K562 (cell line): Measurements from ENCODE around the gene TUBD1. TPM values are rescaled to one million over a fixed set of nuclear protein-coding genes. Genes with fewer than 3 reads are reported as not detected.

Experiments
- ADNP ChIP-seq: fragments of 200-800 bp; sonication (Bioruptor generic); IDR thresholded peaks from 2 replicates; pipeline ENCODE4 v1.6.1; 2016; ENCODE audit warnings: missing genetic modification characterization, missing compliant biosample characterization
- BCLAF1 ChIP-seq, 2 experiments: fragments of 450-650 bp in 1 of 2; IDR thresholded peaks; 2 replicates each; pipeline ENCODE4 v1.6.1; 2011 to 2017; ENCODE audit warnings: low read depth in 2 of 2, antibody characterized with exemption in 1 of 2, borderline replicate concordance in 1 of 2, low read length in 1 of 2, mild to moderate bottlenecking in 1 of 2, mixed read lengths in 1 of 2; ENCODE audit not compliant: control insufficient read depth in 1 of 2
- CREM ChIP-seq: IDR thresholded peaks from 2 replicates; pipeline ENCODE4 v1.6.1; 2014; ENCODE audit warnings: antibody characterized with exemption, low read depth
- HDAC6 ChIP-seq: IDR thresholded peaks from 2 replicates; pipeline ENCODE4 v1.6.1; 2012; ENCODE audit warnings: low read depth, mild to moderate bottlenecking, control low read depth, inconsistent platforms, low read length, moderate library complexity
- KAT2B ChIP-seq: IDR thresholded peaks from one replicate; pipeline ENCODE4 v1.6.1; 2012; ENCODE audit warnings: low read depth, mild to moderate bottlenecking, control low read depth, inconsistent platforms, low read length, moderate library complexity
- MCM2 ChIP-seq: fragments of 450-650 bp; IDR thresholded peaks from 2 replicates; pipeline ENCODE4 v1.6.1; 2017; ENCODE audit warnings: low read depth, mild to moderate bottlenecking
- PHTF2 ChIP-seq: fragments of 250-450 bp; sonication (Bioruptor Pico); IDR thresholded peaks from 2 replicates; pipeline ENCODE4 v1.5.0; 2021; ENCODE audit warnings: mild to moderate bottlenecking
- POLR2A ChIP-seq: fragments of 450-650 bp; conservative IDR thresholded peaks from 2 replicates; pipeline ENCODE4 v1.6.1; 2016
- SP1 ChIP-seq: sonication (generic); formaldehyde crosslinking; IDR thresholded peaks from 2 replicates; pipeline ENCODE4 v1.8.1; 2022; ENCODE audit warnings: mild to moderate bottlenecking, missing genetic modification reagents
- WHSC1 ChIP-seq: IDR thresholded peaks from one replicate; pipeline ENCODE4 v1.6.1; 2012; ENCODE audit warnings: low read length, control low read depth, inconsistent platforms
- ZNF232 ChIP-seq: sonication (generic); formaldehyde crosslinking; IDR thresholded peaks from 2 replicates; pipeline ENCODE4 v1.8.0; 2022; ENCODE audit warnings: mild to moderate bottlenecking, missing genetic modification reagents
- ZNF75A ChIP-seq: fragments of 450-650 bp; formaldehyde crosslinking; IDR thresholded peaks from 2 replicates; pipeline ENCODE4 v1.4.0; 2020; ENCODE audit warnings: mild to moderate bottlenecking
- ZNF79 ChIP-seq: fragments of 250-450 bp; sonication (Bioruptor Pico); IDR thresholded peaks from 2 replicates; pipeline ENCODE4 v1.4.0; 2020; ENCODE audit warnings: low read depth, mild to moderate bottlenecking, moderate library complexity
- polyA plus RNA-seq, 8 experiments: library from polyadenylated mRNA; depleted of rRNA in 4 of 8; stranded (reverse) in 5 of 8; unstranded in 3 of 8; fragments of >200 nt; fragmentation: Nextera tagmentation in 2 of 8; fragmentation: Illumina TruSeq in 1 of 8; extraction: Ambion mirVana in 2 of 8; extraction: Trizol in 1 of 8; gene quantifications; 2 replicates each; pipeline versions ENCODE4 v1.2.1 to v1.2.3, GENCODE V29; 2011 to 2014; ENCODE audit warnings: inconsistent platforms in 1 of 8, missing spikeins in 1 of 8
- total RNA-seq, 7 experiments: library from RNA; depleted of rRNA in 6 of 7; stranded (reverse); fragments of >200 nt in 6 of 7; fragmentation: Illumina TruSeq in 2 of 7; extraction: Trizol in 2 of 7; gene quantifications; 2 replicates each; pipeline versions ENCODE4 v1.2.1 to v1.2.3, GENCODE V29; 2011 to 2021; ENCODE audit warnings: low replicate concordance in 1 of 7
- TF ChIP-seq, protein P1 (sequence below): sonication (generic); formaldehyde crosslinking; IDR thresholded peaks from 2 replicates; pipeline ENCODE4 v1.8.1; 2023; ENCODE audit warnings: mild to moderate bottlenecking, missing genetic modification reagents
- TF ChIP-seq, protein P2 (sequence below): fragments of 250-450 bp; sonication (Bioruptor Pico); IDR thresholded peaks from 2 replicates; pipeline ENCODE4 v1.5.0; 2021; ENCODE audit warnings: mild to moderate bottlenecking, moderate library complexity
- TF ChIP-seq, protein P3 (sequence below): fragments of 450-650 bp; formaldehyde crosslinking; IDR thresholded peaks from 2 replicates; pipeline ENCODE4 v1.4.0; 2020; ENCODE audit warnings: mild to moderate bottlenecking, moderate library complexity

Gene TUBD1
- total and polyA plus RNA-seq, 9 of the 15 experiments (the other 6 are each of a cell fraction or from before 2014, with no cell fraction given): 10.8 to 35.3 (median 17.9) TPM

- TF ChIP-seq ZNF232: no peak; the same call in 1 of the 2 replicates
- TF ChIP-seq SP1: peak; percentile 69
- peak in 1 of 2 experiments; percentile 42; a peak in 1 of 4 replicates for TF ChIP-seq BCLAF1 (IDR thresholded peaks at IDR 0.05; ENCODE audit: borderline replicate concordance in 1 of 2, control insufficient read depth in 1 of 2, low read depth in 2 of 2, low read length in 1 of 2)
- no peak for TF ChIP-seq HDAC6
- TF ChIP-seq MCM2: no peak
- TF ChIP-seq, protein P1, sequence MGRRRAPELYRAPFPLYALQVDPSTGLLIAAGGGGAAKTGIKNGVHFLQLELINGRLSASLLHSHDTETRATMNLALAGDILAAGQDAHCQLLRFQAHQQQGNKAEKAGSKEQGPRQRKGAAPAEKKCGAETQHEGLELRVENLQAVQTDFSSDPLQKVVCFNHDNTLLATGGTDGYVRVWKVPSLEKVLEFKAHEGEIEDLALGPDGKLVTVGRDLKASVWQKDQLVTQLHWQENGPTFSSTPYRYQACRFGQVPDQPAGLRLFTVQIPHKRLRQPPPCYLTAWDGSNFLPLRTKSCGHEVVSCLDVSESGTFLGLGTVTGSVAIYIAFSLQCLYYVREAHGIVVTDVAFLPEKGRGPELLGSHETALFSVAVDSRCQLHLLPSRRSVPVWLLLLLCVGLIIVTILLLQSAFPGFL: no peak
- no peak for TF ChIP-seq KAT2B
- TF ChIP-seq ADNP (tag): no peak
- TF ChIP-seq POLR2A: peak; percentile 97
- TF ChIP-seq WHSC1: no peak
- no peak for TF ChIP-seq ZNF75A (CRISPR knock-in tag)
- TF ChIP-seq, protein P2, sequence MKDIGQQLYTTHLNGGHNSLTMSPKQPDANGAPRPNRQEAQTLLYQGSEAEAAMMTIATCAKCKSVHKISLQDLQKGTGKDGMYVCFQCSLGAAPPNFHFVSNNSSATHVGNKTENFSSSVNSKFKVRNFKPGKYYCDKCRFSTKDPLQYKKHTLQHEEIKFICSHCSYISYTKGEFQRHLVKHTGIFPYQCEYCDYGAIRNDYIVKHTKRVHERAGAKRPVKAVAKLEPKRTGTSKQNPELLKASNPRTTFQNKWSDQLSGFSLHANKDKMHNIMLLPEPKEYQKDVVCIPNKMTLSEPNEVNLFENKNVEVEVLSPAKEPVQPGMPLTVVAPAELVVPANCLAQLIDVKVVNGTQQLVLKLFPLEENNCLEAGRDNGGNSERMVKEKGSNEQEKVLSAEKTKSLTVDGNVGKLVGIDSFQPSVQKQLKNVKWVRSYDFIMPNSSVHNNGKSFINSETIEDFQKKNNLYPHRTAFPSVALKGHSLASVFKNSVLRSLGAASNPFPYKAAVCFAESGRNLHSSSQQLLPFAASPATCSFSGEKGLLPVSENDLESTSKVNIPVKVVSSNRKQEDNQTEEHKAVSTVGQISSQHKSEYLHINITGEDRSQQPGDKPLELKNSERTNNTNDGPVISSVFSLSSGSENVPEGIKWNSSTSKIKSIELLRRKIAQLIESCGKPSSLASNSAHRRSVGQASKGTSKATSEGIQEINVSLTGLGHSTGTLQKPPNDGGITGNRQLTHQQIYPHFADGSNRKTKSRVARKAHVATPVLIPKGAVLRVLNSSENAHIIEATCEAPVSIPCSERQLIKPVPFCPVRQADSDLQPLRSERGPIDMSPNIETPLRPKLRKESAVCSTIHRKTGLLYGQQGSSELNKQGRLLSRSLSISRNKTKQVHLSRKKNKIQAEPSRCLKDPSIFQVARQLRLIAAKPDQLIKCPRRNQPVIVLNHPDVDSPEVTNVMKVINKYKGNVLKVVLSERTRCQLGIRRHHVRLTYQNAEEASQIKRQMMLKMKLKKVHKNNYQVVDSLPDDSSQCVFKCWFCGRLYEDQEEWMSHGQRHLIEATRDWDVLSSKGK (CRISPR knock-in tag): no peak
- no peak for TF ChIP-seq ZNF79 (CRISPR knock-in tag)
- TF ChIP-seq PHTF2 (CRISPR knock-in tag): no peak
- TF ChIP-seq CREM: peak; percentile 90
- TF ChIP-seq, protein P3, sequence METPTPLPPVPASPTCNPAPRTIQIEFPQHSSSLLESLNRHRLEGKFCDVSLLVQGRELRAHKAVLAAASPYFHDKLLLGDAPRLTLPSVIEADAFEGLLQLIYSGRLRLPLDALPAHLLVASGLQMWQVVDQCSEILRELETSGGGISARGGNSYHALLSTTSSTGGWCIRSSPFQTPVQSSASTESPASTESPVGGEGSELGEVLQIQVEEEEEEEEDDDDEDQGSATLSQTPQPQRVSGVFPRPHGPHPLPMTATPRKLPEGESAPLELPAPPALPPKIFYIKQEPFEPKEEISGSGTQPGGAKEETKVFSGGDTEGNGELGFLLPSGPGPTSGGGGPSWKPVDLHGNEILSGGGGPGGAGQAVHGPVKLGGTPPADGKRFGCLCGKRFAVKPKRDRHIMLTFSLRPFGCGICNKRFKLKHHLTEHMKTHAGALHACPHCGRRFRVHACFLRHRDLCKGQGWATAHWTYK (CRISPR knock-in tag): peak; percentile 67; the same call in 1 of the 2 replicates
Observed at GRCh38 chr17:59892924-59893675, at the start of gene TUBD1, which contains the start of gene RPS6KB1 (continued).
